Endothelial cell (in vitro differentiated cells): ENCODE measurements around the gene TMC1. TPM values are rescaled to one million over a fixed set of nuclear protein-coding genes. Genes with fewer than 3 reads are reported as not detected.

ENCODE experiments used
- DNase-seq: peaks from one replicate; pipeline ENCODE4 v3.0.0; 2021; ENCODE audit warnings: low spot score
- H3K27ac Mint-ChIP-seq: one replicate; pipeline ENCODE4 v1.8.0; 2021; ENCODE audit warnings: mixed read lengths, inconsistent platforms; ENCODE audit not compliant: unreplicated experiment
- H3K27me3 Mint-ChIP-seq: one replicate; pipeline ENCODE4 v1.8.0; 2021; ENCODE audit warnings: mild to moderate bottlenecking, moderate library complexity, mixed read lengths, inconsistent platforms; ENCODE audit not compliant: unreplicated experiment
- H3K36me3 Mint-ChIP-seq: one replicate; pipeline ENCODE4 v1.8.0; 2021; ENCODE audit warnings: mild to moderate bottlenecking, low read depth, mixed read lengths, inconsistent platforms; ENCODE audit not compliant: unreplicated experiment
- H3K4me1 Mint-ChIP-seq: one replicate; pipeline ENCODE4 v1.8.0; 2021; ENCODE audit warnings: mild to moderate bottlenecking, mixed read lengths, inconsistent platforms; ENCODE audit not compliant: unreplicated experiment
- H3K4me3 Mint-ChIP-seq: one replicate; pipeline ENCODE4 v1.8.0; 2021; ENCODE audit warnings: mild to moderate bottlenecking, mixed read lengths, inconsistent platforms; ENCODE audit not compliant: unreplicated experiment
- H3K9me3 Mint-ChIP-seq: one replicate; pipeline ENCODE4 v1.8.0; 2021; ENCODE audit warnings: mixed read lengths, inconsistent platforms; ENCODE audit not compliant: unreplicated experiment
- total RNA-seq: library from RNA; stranded (reverse); fragmentation: NEBNext Ultra II Directional; extraction: Animal tissue kit (Norgen Biotek cat#: 25700); gene quantifications from one replicate; pipeline ENCODE4 v1.2.1, GENCODE V29; 2021; ENCODE audit not compliant: unreplicated experiment
- TF ChIP-seq, protein P1 (sequence below): fragments of 200-600 bp; sonication (generic); IDR thresholded peaks from one replicate; pipeline ENCODE4 v1.5.0; 2021; ENCODE audit warnings: antibody characterized with exemption; ENCODE audit not compliant: unreplicated experiment

The TMC1 gene
- total RNA-seq, 1 donor from 2014 or later: not detected

GRCh38 chr9:72534931-72535330 is 13.5 kb downstream of the TMC1 start:
- no peaks in the 10 kb centered on the region for H3K4me1 Mint-ChIP-seq
- TF ChIP-seq, protein P1, sequence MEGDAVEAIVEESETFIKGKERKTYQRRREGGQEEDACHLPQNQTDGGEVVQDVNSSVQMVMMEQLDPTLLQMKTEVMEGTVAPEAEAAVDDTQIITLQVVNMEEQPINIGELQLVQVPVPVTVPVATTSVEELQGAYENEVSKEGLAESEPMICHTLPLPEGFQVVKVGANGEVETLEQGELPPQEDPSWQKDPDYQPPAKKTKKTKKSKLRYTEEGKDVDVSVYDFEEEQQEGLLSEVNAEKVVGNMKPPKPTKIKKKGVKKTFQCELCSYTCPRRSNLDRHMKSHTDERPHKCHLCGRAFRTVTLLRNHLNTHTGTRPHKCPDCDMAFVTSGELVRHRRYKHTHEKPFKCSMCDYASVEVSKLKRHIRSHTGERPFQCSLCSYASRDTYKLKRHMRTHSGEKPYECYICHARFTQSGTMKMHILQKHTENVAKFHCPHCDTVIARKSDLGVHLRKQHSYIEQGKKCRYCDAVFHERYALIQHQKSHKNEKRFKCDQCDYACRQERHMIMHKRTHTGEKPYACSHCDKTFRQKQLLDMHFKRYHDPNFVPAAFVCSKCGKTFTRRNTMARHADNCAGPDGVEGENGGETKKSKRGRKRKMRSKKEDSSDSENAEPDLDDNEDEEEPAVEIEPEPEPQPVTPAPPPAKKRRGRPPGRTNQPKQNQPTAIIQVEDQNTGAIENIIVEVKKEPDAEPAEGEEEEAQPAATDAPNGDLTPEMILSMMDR: no peak
- no peaks in the 10 kb centered on the region for H3K27me3 Mint-ChIP-seq
- DNase-seq: no peak
- H3K36me3 Mint-ChIP-seq: no peaks in the 10 kb centered on the region
- no peak overlapping the region for H3K27ac Mint-ChIP-seq
- H3K4me3 Mint-ChIP-seq: no peak overlapping the region
- no peaks in the 10 kb centered on the region for H3K9me3 Mint-ChIP-seq

DNA sequence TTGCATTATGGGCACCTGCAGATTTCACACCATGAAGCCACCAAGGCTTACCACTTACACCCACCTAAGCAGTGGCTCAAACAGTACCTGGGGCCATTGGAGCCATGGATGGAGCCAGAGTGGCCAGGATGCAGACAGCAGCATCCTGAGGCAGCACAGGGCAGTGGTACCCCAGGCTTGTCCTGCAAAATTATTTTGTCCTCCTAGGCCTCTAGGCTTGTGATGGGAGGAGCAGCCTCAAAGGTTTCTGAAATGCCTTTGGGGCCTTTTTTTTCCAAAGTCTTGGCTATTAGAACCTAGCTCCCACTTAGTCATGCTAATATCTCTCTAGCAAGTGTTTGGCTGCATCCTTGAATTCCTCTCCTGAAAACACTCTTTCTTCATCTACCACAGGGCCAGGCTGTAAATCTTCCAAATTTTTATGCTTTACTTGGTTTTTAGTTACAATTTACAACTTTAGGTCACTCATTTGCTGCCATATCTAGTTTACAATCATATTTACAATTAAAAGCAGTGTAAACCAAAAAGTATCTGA is 15.7 kb downstream of the TMC1 start:
- Mint-ChIP-seq H3K4me3 (no peak overlapping the region), H3K27me3 (no peaks in the 10 kb centered on the region), H3K9me3 (no peaks in the 10 kb centered on the region), H3K4me1 (no peaks in the 10 kb centered on the region), H3K36me3 (no peaks in the 10 kb centered on the region), H3K27ac (no peak overlapping the region)
- TF ChIP-seq, protein P1: no peak
- no peak for DNase-seq

DNA sequence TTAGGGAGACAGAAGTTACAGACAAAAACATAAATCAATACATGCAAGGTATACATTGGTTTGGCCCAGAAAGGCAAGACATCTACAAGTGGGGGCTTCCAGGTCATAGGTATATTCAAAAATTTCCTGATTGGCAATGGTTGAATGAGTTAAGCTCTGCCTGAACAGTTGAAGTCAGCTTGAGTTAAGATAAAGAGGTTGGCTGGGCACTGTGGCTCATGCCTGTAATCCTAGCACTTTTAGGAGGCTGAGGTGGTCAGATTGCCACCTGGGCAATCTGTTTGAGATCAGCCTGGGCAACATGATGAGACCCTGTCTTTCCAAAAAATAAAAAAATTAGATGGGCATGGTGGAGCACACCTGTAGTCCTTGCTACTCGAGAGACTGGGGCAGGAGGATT is 16.3 kb downstream of the TMC1 start:
- no peak for DNase-seq
- Mint-ChIP-seq H3K4me3 (no peak overlapping the region), H3K27me3 (no peaks in the 10 kb centered on the region), H3K27ac (no peak overlapping the region), H3K36me3 (no peaks in the 10 kb centered on the region), H3K4me1 (no peaks in the 10 kb centered on the region), H3K9me3 (no peaks in the 10 kb centered on the region)
- TF ChIP-seq, protein P1: no peak

- Mint-ChIP-seq H3K4me1 (no peaks in the 10 kb centered on the region), H3K27me3 (no peaks in the 10 kb centered on the region), H3K4me3 (no peak overlapping the region), H3K9me3 (no peaks in the 10 kb centered on the region), H3K27ac (no peak overlapping the region), H3K36me3 (no peaks in the 10 kb centered on the region)
- TF ChIP-seq, protein P1: no peak
- no peak for DNase-seq
Measured at GRCh38 chr9:72538921-72539702, 17.7 kb downstream of the TMC1 start.

- Mint-ChIP-seq H3K27ac (no peak overlapping the region), H3K36me3 (no peaks in the 10 kb centered on the region), H3K27me3 (no peaks in the 10 kb centered on the region), H3K9me3 (no peaks in the 10 kb centered on the region), H3K4me1 (no peaks in the 10 kb centered on the region), H3K4me3 (no peak overlapping the region)
- DNase-seq: no peak
- TF ChIP-seq, protein P1: no peak
Measured at GRCh38 chr9:72539824-72540347, 18.5 kb downstream of the TMC1 start.
